NCI-H2107 treated with DMSO at 0.1 percent for 48 hours (cell line): ENCODE data around the gene BCAR1.
"Not testable (repeated sequence)": the region's sequence is repeated elsewhere in the genome, so short reads cannot be mapped to it uniquely, and the experiment has no call there.

Source experiments
- DNase-seq: peaks from one replicate; lab custom pipeline; 2025; ENCODE audit not compliant: unreplicated experiment; lab: John Stamatoyannopoulos, UW

The BCAR1 gene, protein sequence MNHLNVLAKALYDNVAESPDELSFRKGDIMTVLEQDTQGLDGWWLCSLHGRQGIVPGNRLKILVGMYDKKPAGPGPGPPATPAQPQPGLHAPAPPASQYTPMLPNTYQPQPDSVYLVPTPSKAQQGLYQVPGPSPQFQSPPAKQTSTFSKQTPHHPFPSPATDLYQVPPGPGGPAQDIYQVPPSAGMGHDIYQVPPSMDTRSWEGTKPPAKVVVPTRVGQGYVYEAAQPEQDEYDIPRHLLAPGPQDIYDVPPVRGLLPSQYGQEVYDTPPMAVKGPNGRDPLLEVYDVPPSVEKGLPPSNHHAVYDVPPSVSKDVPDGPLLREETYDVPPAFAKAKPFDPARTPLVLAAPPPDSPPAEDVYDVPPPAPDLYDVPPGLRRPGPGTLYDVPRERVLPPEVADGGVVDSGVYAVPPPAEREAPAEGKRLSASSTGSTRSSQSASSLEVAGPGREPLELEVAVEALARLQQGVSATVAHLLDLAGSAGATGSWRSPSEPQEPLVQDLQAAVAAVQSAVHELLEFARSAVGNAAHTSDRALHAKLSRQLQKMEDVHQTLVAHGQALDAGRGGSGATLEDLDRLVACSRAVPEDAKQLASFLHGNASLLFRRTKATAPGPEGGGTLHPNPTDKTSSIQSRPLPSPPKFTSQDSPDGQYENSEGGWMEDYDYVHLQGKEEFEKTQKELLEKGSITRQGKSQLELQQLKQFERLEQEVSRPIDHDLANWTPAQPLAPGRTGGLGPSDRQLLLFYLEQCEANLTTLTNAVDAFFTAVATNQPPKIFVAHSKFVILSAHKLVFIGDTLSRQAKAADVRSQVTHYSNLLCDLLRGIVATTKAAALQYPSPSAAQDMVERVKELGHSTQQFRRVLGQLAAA

DNA sequence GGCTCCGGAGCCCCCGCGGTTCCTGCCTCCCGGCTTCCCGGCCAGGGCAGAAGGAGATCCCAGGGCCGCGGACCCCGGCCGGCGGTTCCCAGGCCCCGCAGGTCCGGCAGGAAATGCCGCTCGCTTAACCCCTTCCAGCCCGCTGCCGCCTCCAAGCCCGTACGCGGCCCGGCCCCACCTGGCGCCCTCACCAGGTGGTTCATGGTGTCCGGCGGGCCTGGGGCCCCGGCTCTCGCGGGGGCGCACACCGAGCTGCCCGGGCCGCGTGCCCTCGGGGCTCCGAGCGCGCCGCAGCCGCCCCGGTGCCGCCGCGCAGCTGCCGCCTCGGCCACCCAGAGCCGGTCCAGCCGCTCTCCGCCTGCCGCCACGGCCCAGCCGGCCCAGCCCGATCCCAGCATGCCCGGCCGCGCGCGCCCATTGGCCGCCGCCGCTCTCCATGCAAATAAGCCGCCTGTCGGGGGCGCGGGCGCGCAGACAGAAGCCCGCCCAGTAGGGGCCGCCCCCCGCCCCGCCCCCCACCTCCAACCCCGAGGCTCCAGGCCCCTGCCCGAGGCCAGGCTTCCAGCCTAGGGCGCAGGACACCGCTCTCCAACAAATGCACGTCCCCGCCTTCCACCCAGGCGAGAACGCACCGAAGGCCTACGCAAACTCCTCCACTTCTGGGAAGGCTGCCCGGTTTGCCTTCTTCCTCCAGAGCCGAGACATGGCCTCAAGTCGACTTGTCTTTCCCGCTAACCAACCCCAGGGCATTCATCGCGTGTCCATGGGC is at the start of gene BCAR1:
TSS of gene BCAR1 (minus strand) at position 345 of the 769 bp plus-strand sequence. CDS start at position 203, 142 bp downstream.
- peak; percentile 19 for DNase-seq

DNA sequence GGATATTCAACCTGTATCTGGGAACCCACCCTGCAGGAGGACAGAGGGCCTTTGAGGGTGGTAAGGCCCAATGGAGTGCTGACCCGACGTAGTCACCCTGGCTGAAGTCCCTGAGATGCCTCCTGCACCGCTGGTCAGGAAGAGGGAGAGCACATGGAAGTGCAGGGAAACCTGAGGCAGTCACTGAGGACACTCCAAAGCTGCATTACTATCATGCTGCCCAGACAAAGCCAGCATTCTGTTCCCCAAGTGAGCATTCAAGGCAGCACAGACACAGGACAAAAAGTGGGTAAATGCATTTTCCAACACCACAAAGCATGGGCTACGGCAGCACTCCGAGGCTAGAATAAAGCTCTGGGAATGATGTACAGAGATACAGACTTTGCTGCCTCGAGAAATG is 46.8 kb upstream of the BCAR1 start:
- DNase-seq, result no peak

- peak; percentile 31 for DNase-seq
Observed at GRCh38 chr16:75296606-75297005, 45.2 kb upstream of the BCAR1 start.

DNA sequence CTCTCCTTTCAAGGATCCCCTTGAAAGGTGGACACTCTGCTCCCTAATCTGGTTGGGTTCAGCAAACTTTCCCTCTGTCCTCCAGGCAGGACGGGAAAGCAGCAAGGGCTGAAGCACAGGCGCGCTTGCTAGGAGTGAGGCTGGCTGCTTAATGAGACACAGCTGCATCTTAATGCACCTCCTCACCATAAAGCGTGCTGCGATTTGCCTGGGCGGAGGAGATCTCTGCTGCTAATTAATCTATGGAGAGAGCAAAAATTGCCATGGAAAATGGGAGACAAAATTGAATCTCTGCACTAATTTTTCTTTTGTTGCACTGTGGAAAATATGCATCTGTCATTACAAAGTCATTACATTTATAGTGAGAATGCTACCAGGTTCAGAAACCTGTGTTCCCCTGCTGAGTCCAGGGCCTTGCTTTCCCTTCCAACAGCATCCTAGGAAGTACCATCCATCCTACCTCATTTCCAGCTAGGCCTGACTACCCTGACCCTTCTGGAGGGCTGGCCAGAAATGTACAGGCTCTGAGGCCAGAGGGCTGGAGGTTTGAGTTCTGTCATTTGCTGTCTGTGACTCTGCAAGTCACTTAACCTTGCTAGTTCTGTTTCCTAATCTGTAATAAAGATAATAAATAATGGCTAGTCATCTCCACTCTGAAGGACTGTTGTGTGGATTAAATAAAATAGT is 43.5 kb upstream of the BCAR1 start:
- no peak for DNase-seq

DNA sequence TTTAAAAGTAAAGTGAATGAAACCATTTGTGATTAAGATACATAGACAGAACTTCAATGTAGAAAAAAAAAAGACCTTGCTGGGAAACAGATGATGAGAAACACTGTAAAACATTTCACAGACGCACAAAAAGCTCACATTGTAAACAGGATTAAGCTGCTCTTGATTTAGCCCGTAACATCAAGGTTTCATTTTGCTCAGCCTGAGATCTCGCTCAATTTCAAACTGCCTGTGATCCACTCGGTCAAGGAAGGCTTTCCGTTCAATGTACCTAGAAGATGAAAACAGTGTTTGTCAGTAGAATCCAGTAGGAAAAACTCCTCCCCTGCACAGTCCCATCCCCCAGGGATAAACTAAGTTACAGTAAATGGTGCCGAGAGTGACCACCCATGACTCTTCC is 42.3 kb upstream of the BCAR1 start:
- DNase-seq, result no peak

DNA sequence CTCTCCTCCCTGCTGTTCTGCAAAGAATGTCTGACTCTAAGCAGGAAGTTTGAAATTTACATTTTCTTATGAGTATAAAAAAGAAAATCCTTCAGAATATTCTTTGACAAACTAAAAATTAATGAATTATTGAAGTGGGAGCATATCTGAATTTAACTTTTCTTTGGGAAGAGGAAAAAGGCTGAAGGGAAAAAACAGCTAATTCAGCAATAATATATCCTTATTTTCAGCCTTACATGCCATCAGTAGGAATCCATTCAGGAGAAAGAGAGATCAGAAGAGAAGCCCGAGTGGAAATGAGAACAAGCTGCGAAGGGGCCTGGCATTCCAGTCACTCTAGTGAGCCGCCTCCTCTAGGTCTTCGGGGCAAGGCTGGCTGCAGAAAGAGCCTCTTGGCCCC is 41.7 kb upstream of the BCAR1 start:
- no peak for DNase-seq

DNA sequence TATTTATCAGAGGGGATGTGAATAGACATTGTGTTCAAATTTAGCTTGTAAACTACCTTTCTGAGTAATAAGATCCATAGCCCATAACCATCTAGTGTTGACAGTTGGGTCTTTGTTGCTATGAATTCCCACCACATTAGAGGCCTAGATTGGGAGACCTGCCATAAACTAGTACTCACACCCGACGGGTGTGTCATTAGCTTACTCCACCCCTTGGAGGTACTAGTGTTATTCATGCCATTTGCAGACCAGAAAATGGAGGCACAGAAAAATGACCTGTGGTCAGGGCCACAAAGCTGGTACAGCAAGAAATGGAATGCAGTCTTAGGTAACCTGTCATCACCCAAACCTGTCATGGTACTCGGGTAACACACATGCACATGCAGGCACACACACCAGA is 41.3 kb upstream of the BCAR1 start:
- DNase-seq, result no peak

DNA sequence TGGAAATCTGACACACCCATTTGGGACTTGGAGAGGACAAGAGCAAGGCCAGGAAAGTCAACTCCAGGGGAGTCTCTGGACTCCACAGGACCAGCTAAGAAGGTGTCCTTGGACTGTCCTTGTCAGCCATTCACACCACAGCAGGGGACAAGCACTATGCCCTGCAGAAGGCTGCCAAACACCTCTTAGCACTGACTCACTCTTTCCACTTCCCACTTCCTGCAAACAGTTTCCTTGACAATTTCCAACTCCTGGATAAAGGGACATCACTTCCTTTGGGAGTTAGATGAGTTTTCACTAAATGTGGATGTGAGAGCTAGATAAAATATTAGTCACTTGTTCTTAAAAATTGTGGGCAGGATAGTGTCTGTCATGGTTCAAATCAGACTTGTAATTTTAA is 37.8 kb upstream of the BCAR1 start:
- no peak for DNase-seq

DNA sequence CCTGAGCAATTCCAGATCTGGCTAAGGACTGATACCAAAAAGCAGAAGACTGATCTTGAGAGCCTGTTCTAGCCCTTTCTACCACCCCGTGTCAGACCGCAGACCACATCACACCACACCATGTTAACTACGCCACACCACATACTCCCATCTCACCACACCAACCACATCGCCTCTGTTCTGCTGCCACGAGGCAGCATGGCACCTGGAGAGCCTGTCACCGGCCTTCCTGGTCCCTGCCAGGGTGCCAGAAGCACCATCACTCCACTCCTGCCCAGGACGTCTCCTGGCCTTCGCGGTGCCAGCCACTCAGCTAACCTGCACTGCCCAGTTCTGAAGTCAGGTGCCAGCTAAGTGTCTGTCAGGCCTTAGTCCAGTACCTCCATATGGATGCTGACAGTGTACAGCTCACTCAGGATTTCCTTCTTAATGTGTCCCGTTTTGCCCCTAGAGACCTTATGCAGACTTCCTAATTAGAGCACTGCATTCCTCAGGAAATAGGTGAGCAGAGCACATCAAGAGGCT is 37.2 kb upstream of the BCAR1 start:
- no peak for DNase-seq

DNA sequence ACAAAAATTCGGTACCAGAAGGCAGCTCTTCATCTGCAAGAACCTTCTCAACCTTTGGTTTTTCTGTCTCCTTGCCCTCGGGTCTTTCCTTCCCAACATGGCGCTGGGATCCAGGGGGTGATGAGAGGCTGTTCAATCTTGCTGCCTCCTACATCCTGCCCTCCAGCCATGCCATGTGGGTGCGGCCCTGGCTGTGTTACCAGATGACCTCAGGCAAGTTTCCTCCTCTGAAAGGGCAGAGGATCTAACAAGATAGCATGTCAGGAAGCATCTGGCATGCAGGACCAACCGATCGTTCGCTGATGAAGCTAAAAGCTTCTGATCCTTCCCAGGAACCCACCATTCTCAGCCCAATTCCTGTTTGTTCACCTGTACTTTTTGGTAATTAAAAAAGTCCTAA is 36.8 kb upstream of the BCAR1 start:
- DNase-seq, result no peak

- DNase-seq, result no peak
Observed at GRCh38 chr16:75287708-75288107, 36.3 kb upstream of the BCAR1 start.

DNA sequence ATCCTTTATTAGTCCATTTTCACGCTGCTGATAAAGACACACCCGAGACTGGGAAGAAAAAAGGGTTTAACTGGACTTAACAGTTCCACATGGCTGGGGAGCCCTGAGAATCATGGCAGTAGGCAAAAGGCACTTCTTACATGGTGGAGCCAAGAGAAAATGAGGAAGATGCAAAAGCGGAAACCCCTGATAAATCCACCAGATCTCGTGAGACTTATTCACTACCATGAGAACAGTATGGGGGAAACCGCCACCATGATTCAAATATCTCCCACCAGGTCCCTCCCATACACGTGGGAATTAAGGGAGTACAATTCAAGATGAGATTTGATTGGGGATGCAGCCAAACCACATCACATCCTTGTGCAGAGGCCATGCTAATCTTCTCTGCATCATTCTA is 35.0 kb upstream of the BCAR1 start:
- no peak for DNase-seq

GRCh38 chr16:75282466-75283281 is 31.2 kb upstream of the BCAR1 start:
- no peak for DNase-seq

DNA sequence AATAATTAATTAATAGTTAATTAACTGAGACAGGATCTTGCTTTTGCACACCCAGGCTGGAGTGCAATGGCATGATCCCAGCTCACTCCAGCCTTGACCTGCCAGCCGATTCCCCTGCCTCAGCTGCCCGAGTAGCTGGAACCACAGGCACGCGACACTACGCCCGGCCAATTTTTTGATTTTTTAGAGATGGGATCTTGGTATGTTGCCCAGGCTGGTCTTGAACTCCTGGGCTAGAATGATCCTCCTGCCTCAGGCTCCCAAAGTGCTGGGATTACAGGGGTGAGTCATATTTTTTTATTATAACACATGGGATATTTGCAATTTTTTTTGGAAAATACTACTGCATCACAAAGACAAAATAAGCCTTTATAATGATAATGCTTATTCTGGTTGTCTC is 30.4 kb upstream of the BCAR1 start:
- no peak for DNase-seq

DNA sequence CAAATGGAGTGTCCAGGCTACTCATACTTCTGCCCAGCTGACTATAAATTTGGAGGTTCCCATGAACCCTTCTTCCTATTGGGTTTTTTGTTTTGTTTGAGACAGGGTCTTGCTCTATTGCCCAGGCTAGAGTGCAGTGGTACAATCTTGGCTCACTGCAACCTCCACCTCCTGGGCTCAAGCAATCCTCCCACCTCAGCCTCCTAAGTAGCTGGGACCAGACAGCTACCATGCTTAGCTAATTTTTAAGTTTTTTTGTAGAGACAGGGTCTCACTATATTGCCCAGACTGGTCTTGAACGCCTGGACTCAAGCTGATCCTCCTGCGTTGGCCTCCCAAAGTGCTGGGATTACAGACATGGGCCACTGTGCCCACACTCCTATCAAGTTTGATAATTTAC is 29.6 kb upstream of the BCAR1 start:
- not testable (repeated sequence) for DNase-seq

DNA sequence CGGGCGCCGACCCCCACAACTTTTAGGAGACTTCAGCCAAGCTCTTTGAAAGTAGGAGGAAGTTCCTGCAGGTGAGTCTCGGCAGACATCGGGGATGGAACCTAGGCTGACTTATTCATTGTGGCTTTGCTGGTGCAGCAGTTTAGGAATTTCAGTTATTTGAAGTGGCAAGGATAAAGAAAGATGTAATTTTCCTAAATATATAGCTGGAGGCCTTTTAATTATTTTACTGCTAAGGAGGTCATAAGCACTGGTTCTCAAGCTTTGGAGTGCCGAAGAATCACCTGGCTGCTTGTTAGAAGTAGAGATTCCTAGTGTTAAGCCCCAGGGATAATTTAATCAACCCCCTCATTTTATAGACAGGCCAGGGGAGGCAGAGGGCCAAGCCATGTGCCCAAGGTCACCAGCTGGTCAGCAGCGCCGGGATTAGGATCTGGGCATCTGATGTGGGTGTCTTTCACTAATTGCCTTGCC is 28.9 kb upstream of the BCAR1 start:
- DNase-seq, result no peak

- DNase-seq, result peak; percentile 14
Observed at GRCh38 chr16:75279305-75279704, 27.9 kb upstream of the BCAR1 start.

- no peak for DNase-seq
Observed at GRCh38 chr16:75273054-75273925, 21.9 kb upstream of the BCAR1 start.

DNA sequence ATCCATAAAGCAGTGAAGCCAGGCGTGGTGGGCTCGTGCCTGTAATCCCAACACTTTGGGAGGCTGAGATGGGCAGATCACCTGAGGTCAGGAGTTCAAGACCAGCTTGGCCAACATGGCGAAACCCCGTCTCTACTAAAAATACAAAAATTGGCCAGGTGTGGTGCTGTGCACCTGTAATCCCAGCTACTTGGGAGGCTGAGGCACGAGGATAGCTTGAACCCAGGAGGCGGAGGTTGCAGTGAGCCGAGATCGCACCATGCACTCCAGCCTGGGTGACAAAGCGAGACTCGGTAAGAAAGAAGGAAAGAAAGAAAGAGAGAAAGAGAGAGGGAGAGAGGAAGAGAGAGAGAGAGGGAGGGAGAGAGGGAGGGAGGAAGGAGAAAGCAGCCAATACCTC is 21.2 kb upstream of the BCAR1 start:
- DNase-seq, result not testable (repeated sequence)
